RPMI7951 (cell line): ENCODE data around the gene GATAD2B. TPM values are rescaled to one million over a fixed set of nuclear protein-coding genes. Genes with fewer than 3 reads are reported as not detected.

ENCODE experiments used
- DNase-seq: peaks from one replicate; pipeline ENCODE4 v3.0.0-alpha.2; 2012; ENCODE audit warnings: low read depth
- total RNA-seq: library from RNA; depleted of rRNA; stranded (reverse); fragments of >200 nt; shearing (Covaris generic); gene quantifications from 2 replicates; pipeline ENCODE4 v1.2.3, GENCODE V29; 2014

Gene GATAD2B
- total RNA-seq, 1 experiment from 2014 or later, result 7.3 TPM

DNA sequence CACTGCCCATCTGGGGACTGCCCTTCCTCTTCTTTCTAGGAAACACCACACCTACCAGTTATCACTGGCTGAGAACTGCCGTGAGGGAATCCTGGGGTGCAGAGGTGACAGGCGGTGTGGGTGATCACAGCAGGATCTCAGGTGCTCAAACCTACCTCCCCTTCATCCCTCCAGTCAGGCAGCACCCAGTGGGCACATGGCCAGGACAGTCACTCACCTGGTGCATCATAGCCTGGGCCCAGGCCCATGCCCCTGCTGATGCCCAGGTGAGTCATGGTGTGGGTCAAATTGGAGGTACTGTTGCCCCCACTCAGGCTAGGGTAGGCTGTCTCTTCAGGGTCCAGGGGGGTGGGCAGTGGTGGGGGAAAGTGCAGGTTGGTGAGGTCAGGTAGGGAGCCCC, 29.0 kb upstream of the GATAD2B start:
- DNase-seq, result no peak

DNA sequence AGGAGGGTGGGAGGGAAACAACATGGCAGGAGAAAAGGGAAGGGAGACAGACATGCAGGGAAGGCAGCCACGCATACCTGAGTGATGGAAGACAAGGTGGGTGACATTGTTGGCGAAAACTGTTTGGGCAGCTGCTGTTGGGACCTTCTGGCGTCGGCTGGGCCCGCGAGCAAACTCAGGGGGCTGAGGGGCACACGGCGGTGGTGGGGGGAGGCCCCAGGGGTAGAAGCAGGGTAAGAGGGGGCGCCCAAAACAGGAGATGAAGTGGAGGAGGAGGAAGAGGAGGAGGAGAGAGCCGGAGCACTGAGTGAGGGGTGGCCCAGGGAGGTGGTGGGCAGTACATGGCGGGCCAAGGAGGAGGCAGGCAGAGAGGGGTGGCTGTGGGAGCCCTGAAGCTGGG, 28.4 kb upstream of the GATAD2B start:
- DNase-seq, result no peak

DNA sequence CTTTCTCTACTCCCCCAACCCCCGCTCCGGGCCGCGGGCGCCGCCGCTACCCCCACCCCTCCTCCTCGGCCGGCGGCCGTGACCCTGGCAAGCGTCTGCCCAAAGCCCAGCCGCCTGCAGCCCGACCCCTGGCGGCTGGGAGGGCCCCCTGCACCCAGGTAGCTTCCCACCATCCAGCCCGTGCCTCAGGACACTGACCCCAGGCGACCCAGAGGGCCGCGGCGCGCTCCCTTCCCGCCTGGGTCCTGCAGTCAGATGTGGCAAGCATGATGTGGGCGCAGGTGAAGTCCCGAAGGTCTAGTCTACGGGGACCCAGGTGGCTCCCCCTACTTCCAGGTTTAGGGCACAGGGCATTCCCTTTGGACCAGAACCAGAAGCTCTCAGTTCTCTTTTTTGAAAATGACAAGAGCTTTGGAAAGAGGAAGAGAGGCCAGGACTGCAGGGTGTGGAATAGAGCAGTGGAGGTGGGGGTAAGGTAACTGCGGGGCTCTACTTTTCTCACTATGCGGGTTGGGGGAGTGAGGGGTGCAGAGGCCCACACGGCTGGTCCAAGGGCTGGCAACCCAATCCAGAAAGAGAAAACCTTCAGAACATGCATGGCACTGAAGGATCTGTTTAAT, 24.0 kb upstream of the GATAD2B start, which contains the start of gene DENND4B:
Gene DENND4B (minus strand): TSS at position 97 of the 620 bp plus-strand sequence. CDS start 2,344 bp downstream, outside the sequence.
- DNase-seq, result peak; percentile 74

DNA sequence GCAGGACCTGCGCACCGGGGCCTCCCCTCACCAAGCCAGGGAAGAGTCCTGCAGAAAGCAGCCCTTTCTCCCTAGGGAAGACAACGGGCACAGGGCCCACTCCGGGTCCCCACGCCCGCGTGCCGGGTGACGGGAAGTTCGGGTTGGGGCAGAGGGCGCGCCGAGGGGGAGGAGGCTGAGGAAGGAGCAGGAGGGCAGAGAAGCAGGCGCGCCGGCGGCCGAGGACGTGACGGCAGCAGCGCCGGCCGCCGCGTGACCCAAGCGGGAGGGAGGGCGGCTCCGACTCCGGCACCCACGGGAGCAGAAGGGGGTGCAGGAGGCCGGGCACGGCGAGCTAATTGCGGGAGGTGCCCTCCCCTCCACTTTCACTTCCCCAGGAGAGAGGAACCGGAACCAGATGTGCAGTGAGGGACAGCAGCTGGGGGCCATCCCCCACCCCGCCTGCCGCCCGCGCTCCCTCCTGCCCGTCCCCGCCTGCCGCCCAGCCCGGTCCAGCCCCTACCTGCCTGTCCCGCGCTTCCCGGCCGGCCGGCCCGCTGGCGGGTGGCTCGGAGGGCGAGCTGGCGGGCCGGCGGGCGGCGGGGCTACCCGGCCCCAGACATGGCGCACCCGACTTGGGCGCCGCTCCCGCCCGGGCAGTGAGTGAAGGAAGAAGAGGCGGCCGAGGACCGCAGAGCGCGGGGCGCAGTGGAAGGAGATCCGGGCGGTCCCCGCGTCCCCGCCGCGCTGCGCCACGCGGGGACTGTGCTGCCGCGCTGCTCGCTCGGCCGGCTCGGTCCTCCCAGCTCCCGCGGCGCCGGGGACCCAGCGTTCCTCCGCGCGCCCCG, 23.2 kb upstream of the GATAD2B start:
- peak; percentile 77 for DNase-seq

DNA sequence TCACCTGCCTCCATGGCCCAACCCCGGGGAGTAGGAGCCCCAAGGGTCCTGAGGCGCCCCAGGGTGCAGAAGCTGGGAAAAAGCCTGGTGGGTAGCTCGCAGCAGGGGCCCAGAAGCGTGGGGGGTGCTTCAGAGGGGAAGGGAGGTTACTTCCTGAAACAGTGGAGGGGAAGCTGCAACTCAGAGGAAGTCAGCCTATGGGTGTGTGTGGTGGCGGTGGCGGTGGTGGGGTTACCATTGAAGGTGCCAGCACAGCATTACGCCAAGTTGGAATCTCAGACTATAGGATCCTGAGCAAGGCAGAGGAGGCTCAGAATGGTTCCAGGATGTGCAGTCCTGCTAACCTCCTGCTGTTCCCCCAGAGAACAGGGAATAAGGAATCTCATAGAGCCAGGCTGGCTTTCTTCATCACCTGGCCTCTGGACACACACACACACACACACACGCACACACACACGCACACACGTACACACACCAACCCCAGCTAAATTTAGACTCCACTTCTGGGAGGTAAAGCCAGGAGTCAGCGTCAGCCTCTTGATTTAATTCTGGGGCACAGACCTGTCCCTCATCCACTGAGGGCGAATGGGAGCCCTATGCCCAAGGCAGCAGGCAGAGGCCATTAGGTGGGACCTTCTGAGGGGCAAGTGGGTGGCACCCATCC, 22.5 kb upstream of the GATAD2B start:
- peak; percentile 34 for DNase-seq

DNA sequence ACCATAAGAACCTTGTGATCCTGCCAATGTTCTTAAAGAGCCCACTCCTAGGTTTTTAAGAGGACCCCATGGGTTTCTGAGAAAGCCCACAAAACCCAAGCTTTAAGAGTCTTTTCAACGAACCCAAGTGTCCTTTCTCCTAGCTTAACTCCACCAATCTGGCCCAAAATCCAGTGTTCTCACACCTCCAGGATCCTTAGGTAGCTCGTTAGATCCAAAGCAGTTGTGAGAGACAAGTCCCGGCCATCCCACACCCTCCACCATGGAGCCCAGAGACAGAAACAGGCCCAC, 22.0 kb upstream of the GATAD2B start:
- no peak for DNase-seq

DNA sequence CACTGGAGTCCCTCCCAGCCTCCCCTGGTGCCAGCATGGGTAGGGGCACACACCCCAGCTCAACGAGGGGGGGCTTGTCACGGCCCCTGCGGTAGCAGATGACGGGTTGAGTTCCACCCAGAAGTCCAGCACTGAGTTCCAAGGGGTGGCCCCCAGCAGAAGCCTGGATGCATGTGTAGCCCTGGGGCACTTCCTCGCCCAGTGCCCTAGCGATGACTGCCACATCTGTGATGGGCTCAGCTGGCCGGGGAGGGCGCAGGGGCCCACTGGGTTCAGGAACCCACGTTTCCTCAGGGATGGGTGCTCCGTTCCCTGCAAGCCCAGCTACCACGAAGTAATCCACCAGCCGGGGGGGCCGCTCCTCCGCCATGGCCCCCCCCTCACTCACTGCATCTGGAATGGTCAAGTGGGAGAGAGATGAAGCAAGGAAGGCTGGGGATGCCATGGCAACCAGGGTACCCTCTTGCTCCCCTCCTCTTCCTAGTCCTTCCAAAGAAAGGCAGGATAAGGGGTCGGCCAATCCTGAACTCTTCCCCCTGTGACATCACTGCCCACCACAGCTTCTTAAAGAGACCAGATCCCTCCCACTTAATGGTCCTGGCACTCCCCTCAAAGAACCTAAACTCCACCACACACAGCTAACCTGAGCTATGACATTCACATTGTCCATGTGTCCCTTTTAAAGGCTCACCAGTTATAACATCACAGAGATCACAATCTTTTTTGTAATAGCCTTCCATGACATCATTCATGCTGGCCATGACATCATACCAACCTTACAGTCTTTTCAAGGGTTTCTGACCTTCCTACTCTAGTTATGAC, 21.4 kb upstream of the GATAD2B start:
- DNase-seq, result no peak

DNA sequence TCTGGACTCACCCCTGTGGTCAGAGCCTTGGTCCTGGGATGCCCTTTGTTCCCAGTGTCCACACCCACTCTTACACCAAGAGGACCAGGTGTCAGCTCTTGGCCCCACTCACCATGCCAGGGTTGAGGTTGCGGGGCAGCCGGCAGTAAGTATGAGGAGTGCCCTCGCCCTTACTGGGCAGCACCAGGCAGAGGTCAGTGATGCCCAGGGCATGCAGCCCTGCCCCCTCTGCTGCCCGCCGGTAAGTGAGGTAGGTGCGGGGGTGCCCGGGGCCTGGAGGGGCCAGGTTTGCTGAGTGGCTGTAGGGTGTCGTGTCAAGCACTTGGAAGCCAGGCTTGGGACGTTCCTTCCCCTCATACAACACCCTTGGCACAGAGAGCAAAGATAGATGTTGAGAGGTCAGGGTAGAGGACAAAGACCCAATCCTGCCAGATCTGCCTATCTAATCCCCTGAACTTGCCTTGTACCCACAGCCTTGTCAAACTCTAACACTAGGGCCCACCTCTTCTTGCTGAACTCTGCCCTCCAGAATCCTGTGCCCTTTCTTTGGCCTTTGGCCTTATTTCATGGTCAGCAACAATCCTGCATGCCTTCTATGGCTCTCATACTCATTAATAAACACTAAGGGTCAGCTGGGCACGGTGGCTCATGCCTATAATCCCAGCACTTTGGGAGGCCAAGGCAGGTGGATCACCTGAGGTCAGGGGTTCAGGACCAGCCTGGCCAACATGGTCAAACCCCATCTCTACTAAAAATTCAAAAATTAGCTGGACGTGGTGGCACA, 20.2 kb upstream of the GATAD2B start:
- DNase-seq, result no peak

DNA sequence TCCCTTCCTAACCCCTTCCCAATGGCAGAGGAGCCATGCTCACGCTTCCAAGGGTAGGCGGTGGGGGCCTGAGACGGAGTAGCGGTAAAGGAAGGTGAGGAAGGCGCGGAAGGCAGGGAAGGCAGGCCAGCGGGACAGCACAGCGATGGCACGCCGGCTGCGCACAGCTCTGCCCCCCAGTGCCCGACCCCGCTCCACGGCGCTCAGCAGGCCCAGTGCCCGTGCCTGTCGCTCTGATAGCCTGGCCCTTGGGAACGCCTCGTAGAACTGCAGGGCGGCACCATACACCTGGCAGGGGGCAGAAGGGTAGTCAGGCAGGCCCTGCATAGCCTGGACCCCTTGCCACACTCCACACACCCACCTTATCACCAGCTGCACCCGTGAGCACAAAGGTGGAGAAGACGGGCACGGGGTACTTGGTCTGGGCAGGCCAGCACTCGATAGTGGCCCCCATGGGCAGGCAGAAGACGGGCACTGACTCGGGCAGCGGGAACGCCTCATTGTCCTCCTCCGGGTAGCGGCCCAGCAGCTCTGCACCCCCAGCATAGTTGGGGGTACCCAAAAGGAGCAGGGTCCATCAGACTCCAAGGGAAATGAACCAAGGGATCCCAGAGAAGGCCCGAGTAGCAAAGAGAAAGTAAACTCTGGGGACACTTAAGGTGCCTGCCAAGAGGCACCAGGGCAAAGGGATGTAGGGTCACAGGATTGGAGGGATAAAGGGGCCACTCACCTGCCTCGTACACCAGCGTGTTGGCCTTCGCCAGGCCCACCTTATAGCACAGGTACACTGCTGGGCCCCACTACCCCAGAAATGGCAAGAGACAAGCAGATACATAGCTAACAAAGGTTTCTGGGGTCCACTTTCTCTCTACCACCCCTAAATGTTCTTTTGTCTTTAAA, 19.3 kb upstream of the GATAD2B start:
- DNase-seq, result no peak

DNA sequence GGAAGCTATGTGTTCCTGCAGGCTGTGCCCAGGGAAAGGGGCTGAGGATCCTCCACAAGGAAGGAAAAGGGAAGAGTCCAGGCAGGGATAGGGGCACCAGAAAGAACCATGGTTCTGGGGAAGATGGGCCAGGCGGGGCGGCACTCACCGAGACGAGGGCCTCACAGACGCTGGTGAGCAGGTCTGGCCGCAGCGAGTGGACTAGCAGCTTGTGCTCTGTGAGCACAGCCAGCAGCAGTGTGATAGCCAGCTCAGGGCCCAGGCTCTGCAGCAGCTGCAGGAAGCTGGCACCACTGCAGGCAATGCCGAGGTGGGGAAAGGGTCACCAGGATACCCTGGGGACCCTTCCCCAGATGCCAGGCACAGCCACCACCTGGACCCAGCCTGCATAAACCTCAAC, 18.0 kb upstream of the GATAD2B start:
- DNase-seq, result no peak

DNA sequence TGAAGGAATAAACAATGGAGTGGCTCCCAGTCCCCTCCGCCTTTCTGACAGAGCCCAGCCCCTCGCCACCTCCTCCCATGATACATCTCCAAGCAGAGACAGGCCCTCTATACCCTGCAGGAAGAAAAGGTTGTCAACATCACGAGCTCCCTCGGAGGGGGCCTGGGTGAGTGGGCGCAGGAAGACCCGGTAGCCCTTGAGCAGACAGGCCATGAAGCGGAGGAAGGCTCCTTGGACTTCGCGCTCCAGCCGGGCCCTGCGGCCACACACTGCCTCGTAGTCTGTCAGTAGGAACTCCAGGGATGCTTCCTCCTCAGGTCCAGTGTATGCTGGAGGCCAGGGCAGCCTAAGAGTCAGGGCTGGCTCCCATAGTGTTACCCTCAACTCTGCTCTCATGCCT, 16.7 kb upstream of the GATAD2B start:
- DNase-seq, result no peak

DNA sequence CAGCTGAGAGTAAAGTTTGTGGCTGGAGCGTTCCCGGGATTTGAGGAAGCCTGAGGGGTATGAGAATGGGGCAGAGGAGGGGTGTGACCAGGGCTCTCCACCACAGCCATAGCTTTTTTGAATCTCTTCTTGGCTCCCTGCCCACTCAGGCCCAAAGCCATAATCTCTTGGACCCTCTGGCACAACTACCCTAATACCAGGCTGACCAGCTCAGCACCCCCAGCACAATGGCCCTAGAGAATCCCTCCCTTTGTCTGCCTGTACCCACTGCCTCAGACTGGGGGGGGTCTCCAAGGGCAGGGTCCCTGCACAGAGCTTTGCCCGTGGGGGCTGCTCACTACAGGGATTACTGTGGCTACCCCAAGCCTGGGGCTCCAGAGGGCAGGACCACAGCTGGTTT, 16.2 kb upstream of the GATAD2B start:
- no peak for DNase-seq

DNA sequence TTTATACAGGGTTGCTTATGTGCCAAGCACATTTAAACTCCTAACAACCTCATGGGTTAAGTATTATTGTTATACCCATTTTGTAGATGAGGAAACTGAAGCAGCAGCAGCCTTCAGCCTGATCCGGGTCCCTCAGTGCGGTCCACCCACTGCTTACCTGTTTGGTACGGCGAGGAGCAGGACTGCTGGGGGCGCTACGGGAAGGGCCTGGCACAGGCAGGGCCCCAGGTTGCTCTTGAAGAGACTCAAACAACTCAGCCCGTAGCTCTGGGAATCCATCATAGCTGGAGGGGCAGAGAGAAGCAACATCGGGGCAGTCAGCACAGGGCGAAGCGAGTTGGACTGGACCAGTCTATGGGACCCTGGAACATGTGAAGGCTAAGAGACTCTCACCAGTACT, 14.6 kb upstream of the GATAD2B start:
- DNase-seq, result no peak

DNA sequence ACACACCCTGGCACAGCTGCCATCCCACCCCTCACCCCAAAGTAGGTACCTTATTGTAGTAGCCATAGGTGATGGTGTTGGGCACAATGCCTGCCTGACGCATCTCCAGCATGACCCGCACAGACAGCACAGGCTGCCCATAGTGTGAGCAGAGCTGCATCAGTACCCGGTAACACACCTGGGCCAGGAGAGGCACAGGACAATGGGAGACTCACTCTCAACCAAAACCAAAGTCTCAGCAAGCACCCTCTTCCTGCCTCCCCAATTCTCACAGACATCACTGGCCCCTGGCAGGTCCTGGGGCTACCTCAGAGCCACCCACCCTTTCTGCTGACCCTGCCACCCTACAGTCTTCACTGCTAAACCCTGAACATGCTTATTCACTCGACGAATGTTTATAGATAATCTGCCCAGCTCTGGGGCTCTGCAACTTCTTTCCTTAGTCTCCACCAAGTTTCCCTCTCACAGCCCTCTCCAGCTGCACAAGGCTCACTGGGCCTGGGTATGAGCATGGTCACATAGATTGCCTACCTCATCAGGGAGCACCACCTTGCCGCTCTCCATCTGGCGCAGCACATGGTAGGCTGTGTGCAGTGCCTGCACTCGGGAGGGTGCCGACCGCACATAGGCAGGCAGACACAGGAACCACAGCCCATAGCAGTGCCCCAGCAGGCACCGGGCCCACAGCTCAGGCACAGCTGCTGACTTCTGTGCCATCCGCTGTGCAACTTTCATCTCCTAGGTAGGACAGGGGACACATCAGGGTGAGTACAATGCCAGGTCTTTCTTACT, 13.4 kb upstream of the GATAD2B start:
- no peak for DNase-seq

DNA sequence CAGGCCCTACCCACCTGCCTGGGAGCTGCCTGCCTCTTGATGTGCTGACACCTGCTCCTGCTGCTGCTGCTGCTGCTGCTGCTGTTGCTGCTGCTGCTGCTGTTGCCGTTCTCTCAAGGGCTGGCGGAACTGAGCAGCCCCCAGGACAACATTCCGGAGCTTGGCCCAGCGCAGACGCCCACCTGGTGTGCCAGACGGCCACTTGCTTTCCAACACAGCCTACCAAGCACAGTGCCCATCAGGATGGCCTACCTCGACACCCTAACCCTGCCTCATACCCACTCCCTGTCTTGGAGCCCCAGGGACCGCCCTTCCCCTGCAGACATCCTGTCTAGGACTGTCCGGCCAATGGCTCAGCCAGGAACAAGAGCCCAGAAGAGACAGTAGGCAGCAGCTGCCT, 12.0 kb upstream of the GATAD2B start:
- no peak for DNase-seq

DNA sequence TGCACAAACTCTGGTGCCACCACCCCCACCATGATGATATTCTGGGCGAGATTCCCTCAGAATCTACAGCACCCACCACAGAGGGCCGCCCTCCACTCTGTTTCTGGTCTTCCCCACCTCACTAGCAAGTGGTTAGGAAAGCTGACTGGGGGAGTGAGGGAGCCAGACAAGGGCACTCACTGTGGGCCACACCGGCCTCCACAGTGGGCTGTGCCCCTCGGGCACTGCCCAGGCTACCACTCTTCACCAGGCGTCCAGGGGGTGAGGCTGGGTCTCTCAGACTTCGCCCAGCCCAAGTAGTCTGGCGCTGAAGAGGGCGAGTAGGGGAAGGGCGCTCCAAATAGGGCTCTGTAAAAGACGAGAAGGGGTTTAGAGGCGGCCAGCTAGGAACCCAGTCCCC, 11.2 kb upstream of the GATAD2B start:
- no peak for DNase-seq

DNA sequence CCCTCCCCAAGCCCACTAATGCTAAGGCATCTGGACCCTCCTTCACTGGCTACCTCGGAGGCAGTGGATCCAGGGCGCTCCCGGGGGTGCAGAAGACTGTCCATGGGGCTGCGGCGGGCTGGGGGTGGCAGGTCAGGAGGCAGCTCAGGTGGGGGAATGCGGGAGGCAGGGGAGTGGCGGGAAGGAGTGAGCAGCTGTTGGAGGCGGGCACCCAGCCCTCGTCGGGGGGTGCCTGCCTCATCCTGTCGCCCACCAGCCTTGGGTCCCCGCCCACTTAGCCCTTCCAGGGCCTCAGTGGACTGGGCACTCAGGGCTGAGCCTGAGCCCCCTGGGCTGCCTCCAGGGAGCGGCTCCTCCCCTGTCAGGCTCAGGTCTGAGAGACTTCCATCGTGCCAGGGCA, 10.7 kb upstream of the GATAD2B start:
- DNase-seq, result no peak

DNA sequence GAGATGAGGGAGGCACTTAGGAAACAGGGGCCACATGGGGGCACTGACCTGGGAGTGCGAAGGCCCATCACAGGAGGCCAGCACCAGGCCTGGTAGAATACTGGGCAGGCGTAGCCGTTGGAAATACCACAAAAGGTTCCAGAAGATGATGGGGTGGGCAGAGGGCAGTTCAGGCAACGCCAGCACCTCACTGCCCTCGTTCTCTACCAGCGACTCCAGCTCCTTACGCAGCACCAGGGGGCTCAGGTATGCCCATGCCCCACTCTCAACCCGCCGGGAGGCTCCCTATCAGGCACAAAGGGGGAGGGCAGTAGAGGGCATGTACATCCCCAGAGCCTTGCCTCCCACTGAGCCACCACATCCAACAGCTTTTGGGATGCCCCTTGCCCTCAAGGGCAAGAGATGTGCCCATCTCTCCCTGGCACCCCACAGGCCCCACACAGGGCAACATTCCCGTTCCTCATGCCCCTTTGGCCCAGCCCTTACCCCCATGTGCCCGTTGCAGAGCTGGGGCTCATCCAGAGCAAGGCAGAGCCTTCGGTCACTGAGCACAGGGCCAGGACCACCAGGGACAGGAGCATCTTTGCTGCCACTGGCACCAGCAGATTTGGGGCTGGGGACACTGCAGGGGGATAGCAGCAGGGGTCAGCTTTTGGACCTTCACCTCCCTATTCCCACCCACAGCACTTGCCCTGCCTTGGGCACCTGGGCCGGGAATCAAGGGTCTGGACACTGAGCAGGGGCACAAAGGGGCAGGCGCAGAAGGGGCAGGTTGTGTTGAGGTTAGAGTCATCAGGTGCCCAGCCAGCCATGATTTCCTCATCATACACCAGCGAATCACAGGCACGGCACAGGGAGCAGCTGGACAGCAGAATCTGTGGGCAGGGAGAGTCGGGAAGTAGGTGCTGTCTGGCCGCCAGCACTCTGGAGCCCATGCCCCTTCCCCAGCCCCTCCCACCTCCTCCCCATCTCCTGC, 9.7 kb upstream of the GATAD2B start:
- DNase-seq, result no peak
